GM21529 (cell line): ENCODE results near the gene COMMD1.
"Not testable (repeated sequence)": the region's sequence is repeated elsewhere in the genome, so short reads cannot be mapped to it uniquely, and the experiment has no call there.

Source experiments
- ATAC-seq: cut with Tn5 transposase; IDR thresholded peaks from one replicate; pipeline ENCODE4 v1.9.1; 2021; ENCODE audit not compliant: unreplicated experiment

COMMD1 gene

DNA sequence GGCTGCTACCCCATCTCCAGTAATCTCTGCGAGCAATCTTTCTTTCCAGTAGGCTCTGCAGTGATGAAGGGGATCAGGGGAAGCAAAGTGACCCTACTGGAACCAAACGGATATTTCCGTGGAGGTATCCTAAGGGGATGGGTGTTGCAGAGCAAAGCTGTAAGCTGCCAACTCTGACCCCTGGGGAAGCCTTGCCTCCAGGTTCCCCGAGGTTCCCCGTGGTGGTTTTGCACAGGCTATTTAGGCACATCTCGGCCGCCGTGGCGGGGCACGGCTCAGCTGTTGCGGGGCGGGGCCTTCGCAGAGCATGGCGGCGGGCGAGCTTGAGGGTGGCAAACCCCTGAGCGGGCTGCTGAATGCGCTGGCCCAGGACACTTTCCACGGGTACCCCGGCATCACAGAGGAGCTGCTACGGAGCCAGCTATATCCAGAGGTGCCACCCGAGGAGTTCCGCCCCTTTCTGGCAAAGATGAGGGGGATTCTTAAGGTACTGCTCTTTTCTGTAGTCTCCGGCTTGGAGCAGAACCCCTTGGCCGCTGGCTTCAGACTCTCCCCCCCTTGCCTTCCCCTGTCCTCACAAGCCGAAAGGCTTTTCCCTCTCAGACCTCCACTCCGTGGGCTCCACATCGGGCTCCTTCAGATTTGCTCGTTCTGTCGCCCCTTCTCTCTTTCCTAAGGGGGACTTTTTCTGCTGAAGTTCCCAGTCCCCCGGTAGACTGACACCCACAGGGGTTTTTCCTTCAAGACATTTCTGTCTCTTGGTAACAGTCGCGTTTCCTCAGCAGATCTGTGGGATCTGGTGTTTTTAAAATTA is at the start of gene COMMD1:
Gene COMMD1, plus strand, starts transcription at position 303 of the 814 bp plus-strand sequence. Its CDS starts 5 bp downstream, at position 308.
- ATAC-seq = peak; percentile 99

DNA sequence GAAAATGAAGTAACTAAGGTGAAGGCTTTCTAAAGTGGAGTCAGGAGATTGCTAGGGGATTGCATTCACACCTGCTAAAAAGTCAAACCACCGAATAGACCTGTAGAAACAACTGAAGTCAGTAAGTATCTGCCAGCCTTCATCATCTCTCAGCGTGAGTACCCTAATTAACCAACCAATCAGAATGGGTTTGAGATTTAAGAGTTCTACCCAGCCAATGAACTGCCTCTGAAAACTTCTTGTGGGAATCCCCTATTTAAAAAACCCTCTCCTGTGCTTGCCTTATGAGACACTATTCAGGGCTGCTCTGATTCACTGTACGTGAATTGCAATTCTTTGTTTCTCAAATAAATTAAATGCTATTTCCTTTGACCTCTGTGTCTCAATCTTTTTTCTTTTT is 48.2 kb upstream of the COMMD1 start:
- ATAC-seq = no peak

- ATAC-seq = no peak
Observed at GRCh38 chr2:61862085-61862484, 43.4 kb upstream of the COMMD1 start.

DNA sequence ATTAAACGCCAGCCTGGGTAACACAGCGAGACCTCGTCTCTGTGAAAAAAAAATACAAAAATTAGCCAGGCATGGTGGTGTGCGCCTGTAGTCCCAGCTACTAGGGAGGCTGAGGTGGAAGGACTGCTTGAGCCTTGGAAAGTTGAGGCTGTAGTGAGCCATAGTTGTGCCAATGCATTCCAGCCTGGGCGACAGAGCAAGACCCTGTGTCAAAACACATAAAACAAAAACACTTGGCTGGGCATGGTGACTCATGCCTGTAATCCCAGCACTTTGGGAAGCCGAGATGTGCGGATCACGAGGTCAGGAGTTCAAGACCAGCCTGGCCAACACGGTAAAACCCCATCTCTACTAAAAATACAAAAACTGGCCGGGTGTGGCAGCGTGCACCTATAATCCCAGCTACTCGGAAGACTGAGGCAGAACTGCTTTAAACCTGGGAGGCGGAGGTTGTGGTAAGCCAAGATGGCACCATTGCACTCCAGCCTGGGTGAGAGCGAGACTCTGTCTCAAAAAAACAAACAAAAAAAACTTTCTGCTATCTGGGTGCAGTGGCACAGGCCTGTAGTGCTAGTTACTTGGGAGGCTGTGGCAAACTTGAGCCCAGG is 38.9 kb upstream of the COMMD1 start:
- ATAC-seq = not testable (repeated sequence)

GRCh38 chr2:61876400-61876799 is 29.1 kb upstream of the COMMD1 start:
- ATAC-seq = no peak

DNA sequence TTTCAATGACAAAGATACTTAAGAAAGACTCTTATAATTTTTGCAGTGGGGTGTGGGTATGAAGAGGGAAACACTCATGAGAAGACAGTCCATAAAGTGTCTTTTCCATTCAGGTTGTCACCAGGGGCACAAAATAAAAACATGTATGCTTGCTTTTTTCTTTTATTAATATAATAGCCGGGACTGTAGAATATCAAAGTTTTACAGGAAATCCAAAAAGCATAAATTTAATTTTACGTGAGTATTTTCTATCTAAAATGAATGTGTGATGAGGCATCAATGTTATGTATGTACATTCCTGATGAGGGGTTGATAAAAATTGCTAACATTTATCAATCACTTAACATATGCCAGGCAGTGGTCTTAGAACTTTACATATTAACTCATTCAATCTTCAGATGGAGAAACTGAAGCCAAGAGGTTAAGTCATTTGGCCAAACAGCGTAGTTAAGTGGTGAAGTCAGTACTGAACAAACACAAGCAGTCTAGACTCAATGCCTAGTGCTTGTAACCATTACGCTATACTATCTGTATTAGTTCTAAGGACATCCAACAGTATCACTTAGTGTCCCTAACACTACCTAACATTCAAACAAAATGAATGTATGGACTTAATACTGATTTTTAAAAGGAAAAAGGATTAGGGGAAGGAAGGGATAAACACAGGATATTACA is 27.8 kb upstream of the COMMD1 start:
- ATAC-seq = no peak

DNA sequence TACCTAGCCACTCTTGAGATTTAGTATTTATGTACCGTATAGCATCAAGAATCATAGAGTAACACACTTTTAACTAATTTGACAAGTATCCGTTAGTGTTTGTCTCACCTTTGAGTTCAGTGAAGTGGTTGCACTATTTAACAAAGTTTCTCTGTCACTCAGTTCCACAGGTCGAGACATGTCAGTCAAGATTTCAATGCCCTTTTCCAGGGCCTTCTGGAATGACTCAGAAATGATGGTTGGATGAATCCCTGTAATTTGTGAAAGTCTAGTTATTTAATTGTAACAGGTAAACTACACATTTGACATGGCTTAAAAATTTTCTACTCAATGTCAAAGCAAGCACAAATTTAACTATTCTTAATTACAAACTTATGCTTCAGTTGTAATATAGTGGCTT is 26.7 kb upstream of the COMMD1 start:
- no peak for ATAC-seq

DNA sequence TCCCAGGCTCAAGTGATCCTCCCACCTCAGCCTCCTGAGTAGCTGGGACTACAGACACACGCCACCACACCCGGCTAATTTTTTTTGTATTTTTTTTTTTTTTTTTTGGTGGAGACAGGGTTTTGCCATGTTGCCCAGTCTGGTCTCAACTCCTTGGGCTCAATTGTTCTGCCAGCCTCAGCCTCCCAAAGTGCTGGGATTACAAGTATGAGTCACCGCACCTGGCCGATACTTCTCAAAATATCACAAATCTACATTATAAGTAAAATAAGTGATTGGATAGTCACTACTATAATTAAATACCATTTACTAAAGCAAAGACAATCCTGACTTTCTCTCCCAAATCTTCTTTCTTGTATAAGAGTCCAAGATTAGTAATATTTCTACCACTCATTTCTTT is 26.1 kb upstream of the COMMD1 start:
- ATAC-seq = not testable (repeated sequence)

GRCh38 chr2:61882850-61883249 is 22.6 kb upstream of the COMMD1 start:
- no peak for ATAC-seq

GRCh38 chr2:61885896-61886603 is 19.4 kb upstream of the COMMD1 start:
- no peak for ATAC-seq

DNA sequence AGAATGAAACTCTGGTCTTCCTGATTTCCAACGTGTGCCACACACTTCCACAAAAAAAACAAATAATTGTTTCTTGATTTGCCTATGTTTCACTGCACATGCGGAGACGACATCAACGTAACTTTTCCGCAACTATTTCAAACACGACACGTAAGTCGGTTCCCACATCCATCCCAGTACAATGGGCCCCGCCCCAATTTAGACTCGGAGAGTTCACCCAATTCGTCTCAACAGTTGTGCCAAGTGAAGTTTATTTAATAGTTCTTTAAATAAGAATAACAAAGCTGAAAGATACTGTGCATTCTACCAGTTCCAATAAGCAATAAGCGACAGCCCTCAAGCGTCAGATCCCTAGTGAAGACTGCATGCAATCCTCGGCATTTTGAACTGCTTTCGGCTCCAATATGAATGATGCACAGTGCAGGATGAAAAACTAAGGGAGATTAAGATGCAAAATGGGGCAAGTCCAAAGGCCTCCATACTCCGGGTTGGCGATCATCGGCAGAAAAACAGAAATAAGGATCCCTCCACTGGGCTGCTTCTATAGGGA is 17.7 kb upstream of the COMMD1 start:
- ATAC-seq = no peak

GRCh38 chr2:61888267-61889055 is 17.0 kb upstream of the COMMD1 start, which contains the start of gene CCT4:
CCT4 (minus strand) TSS chr2:61888656; CDS start chr2:61888507, 149 bp downstream.
- peak; percentile 77 for ATAC-seq

DNA sequence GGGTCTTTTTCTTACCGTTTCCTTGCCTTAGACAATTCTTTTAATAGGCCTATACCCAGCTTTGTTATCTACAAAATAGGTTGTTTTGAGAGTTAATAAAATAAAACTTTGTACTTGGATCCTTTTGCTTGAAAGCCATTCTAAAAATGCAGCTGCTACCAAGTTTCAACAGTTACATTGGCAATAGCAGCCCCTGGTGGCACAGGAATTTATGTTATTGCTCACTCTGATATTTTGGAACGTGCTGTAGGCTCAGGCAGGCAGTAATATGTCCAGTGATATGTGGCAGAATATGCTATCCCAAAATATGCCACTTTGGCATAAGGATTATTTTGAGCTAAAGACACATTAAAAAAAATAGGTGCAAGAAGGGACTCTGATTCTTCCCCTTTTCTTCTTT is 6.7 kb upstream of the COMMD1 start:
- no peak for ATAC-seq

DNA sequence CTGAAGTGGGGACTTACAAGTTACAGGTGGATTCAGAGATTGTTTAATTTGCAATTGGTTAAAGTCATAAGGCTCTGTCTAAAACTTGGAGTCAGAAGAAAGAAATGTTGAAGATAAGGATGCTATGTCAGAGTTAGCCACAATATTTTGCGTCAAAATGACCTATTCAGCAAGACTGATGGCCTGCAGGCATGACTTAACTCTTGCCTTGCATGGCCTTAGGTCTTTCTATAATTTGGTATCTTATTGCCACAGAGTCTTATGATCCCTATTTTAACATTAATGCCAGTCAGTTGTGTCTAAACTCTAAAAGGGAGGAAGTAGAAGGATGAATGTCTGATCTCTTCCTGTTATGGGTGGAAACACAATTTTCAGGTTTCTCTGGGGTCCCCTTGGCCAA is 5.2 kb upstream of the COMMD1 start:
- ATAC-seq = no peak

- no peak for ATAC-seq
Observed at GRCh38 chr2:61906186-61906470, 654 bp downstream of the COMMD1 start.

DNA sequence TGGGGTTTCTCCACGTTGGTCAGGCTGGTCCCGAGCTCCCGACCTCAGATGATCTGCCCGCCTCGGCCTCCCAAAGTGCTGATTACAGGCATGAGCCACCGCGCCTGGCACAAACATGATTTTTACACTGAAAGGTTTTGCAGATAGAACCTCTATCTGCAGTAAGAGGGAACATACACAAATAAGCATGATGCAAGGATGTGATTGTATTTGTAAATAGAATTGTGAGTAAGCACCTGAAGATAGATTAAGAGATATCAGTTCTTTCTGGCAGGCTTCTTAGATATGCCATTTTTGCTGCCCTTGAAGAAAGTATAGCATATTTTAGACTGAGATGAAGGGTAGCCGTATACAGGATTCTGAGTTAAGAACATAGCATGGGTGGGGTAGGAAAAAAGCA is 3.6 kb downstream of the COMMD1 start:
- ATAC-seq = no peak

- no peak for ATAC-seq
Observed at GRCh38 chr2:61910603-61911002, 5.1 kb downstream of the COMMD1 start.

- no peak for ATAC-seq
Observed at GRCh38 chr2:61911510-61911909, 6.0 kb downstream of the COMMD1 start.

DNA sequence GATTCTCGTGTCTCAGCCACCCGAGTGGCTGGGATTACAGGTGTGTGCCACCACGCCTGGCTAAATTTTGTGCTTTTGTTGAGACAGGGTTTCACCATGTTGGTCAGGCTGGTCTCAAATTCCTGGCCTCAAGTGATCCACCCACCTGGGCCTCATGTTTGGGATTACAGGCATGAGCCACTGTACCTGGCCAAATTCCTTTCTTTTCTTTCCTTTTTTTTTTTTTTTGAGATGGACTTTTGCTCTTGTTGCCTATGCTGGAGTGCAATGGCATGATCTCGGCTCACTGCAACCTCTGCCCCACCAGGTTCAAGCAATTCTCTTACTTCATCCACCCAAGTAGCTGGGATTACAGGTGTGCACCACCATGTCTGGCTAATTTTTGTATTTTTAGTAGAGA is 9.3 kb downstream of the COMMD1 start:
- not testable (repeated sequence) for ATAC-seq

- no peak for ATAC-seq
Observed at GRCh38 chr2:61920548-61920947, 15.1 kb downstream of the COMMD1 start.
